Stimulated activated naive CD8-positive, alpha-beta T cell treated with anti-CD3 and anti-CD28 coated beads, Interleukin-15, amount 100 ng/mL, for 72 hours (primary cell): ENCODE data around the gene GRIK4.

Experiments
- ATAC-seq: fragments of 150-1000 bp; cut with Tn5 transposase; 2 replicates; pipeline ENCODE4 v1.10.0; 2021; ENCODE audit warnings: mild to moderate bottlenecking, moderate library complexity
- DNase-seq, 2 donors: peaks; one replicate each; pipeline ENCODE4 v3.0.0; 2021 to 2022
- H3K27ac Mint-ChIP-seq, 2 donors: one replicate each; pipeline ENCODE4 v1.8.0; 2022; ENCODE audit warnings: mild to moderate bottlenecking in 2 of 2, mixed read lengths in 2 of 2, moderate library complexity in 2 of 2
- H3K27me3 Mint-ChIP-seq: one replicate; pipeline ENCODE4 v1.8.0; 2022; ENCODE audit warnings: mixed read lengths
- H3K4me1 Mint-ChIP-seq: one replicate; pipeline ENCODE4 v1.8.0; 2022; ENCODE audit warnings: mild to moderate bottlenecking, mixed read lengths
- H3K4me3 Mint-ChIP-seq, 2 donors: one replicate each; pipeline ENCODE4 v1.8.0; 2022; ENCODE audit warnings: mild to moderate bottlenecking in 2 of 2, mixed read lengths in 2 of 2, moderate library complexity in 1 of 2
- H3K9me3 Mint-ChIP-seq, 2 donors: one replicate each; pipeline ENCODE4 v1.8.0; 2022; ENCODE audit warnings: mixed read lengths in 2 of 2

Gene GRIK4

DNA sequence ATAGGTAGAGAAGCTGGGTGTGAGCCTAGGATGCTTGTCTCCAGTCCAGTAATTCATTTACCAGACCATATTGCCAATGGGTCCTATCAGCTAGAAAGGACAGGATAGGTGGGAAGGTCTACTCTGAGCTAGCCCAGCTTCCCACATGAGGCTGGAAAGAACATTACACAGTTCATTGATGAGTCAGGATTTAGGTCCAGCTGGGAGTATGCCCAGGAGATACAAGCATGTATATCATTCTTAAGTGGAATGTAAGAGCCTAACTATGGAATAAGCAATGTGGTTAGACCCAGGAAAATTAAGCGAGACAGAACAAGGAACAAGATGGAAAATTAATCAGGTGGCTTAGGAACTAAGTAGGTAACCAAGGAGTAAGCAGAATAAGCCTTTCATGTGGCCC lies 453.3 kb downstream of the GRIK4 start:
- ATAC-seq (no peak), DNase-seq (no peak)
- Mint-ChIP-seq H3K9me3 (no peaks in the 10 kb centered on the region), H3K4me1 (no peaks in the 10 kb centered on the region), H3K27me3 (peaks cover 8% of the 10 kb centered on the region), H3K4me3 (no peak overlapping the region), H3K27ac (no peak overlapping the region)

DNA sequence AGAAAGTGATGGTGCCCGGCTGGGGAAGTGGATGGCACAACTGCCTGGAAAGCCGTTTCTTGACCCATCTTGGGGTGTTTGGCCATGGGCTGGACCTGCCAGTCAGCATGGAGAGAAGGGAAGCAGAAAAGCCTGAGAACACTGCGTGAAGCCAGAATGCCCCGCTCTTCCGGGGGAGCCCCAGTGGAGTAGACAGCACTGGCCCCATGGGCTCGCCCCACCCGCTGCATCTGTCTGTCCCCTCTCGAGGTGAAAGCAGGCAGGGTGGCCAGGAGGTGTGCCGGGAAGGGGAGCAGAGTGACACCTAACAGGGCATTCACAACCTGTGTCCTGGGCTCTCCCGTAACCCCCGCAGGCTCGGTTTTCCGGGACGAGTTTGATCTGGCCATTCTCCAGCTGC lies 455.3 kb downstream of the GRIK4 start:
- DNase-seq: no peak
- Mint-ChIP-seq H3K27me3 (peaks cover 16% of the 10 kb centered on the region), H3K9me3 (no peaks in the 10 kb centered on the region), H3K4me1 (no peaks in the 10 kb centered on the region), H3K27ac (no peak overlapping the region), H3K4me3 (no peak overlapping the region)
- no peak for ATAC-seq

DNA sequence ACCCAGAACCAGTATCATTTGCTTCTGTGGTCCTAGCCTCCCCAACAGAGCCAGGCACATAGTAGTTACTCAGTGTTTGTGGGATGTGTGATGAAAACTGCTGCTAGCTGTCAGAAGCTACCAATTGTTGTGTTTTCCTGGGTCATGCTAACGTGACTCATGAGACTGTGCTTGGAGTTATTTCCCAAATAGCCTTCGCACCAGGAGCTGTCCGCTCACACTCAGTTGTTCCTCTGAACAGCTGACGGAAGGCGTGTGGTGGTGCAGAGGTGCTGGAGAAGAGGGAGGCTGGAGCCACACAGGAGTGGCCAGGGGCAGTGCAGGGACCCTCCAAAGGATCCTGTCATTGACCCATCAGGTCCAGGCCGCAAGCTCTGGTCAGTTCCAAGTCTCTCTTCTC lies 458.4 kb downstream of the GRIK4 start:
- DNase-seq (no peak), ATAC-seq (no peak)
- no peak overlapping the region for H3K4me3 Mint-ChIP-seq
- H3K9me3 Mint-ChIP-seq: no peaks in the 10 kb centered on the region
- peaks cover 45% of the 10 kb centered on the region for H3K27me3 Mint-ChIP-seq
- H3K27ac Mint-ChIP-seq: no peak overlapping the region
- H3K4me1 Mint-ChIP-seq: no peaks in the 10 kb centered on the region

DNA sequence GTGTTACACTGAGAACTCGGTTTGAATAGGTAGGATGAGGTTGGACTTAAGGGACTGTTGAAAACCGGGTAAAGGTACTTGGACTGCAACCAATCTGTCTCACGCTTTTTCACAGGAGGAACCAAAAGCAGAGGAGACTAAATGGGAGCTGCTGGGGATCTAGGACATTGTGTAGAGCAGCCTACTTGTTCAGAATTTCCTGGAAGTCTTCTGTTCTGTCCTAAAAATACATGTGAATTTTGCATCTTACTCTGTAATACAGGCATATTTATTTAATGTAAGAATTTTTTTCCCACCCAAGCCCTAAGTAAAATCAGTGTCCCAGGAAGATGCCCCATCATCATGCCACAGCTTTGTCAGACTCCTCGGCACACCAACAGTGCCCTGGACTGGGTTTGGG lies 460.3 kb downstream of the GRIK4 start:
- no peaks in the 10 kb centered on the region for H3K9me3 Mint-ChIP-seq
- H3K27ac Mint-ChIP-seq: no peak overlapping the region
- no peaks in the 10 kb centered on the region for H3K4me1 Mint-ChIP-seq
- H3K4me3 Mint-ChIP-seq: no peak overlapping the region
- DNase-seq: no peak
- peaks cover 48% of the 10 kb centered on the region for H3K27me3 Mint-ChIP-seq
- ATAC-seq: no peak

DNA sequence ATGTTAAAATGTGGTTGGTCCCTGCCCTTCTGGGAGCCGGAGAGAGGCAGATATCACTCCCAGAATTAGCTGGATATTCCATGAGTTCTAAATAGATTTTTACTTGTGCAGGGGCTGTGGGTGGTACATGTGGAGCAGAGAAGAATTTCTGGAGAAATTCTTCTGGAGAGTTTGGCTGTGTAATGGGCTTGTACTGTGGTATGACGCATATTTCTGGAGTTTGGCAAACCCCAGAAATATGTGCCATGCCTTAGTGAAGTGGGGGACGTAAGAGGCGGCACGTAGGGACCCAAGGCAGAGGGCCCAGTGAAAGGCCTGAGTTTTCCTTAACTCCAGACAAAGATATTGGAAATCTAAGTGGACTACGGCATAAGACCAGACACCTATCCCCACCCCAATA lies 461.1 kb downstream of the GRIK4 start:
- Mint-ChIP-seq H3K4me3 (no peak overlapping the region), H3K4me1 (no peaks in the 10 kb centered on the region), H3K27me3 (peaks cover 49% of the 10 kb centered on the region), H3K9me3 (no peaks in the 10 kb centered on the region), H3K27ac (no peak overlapping the region)
- DNase-seq (no peak), ATAC-seq (no peak)

DNA sequence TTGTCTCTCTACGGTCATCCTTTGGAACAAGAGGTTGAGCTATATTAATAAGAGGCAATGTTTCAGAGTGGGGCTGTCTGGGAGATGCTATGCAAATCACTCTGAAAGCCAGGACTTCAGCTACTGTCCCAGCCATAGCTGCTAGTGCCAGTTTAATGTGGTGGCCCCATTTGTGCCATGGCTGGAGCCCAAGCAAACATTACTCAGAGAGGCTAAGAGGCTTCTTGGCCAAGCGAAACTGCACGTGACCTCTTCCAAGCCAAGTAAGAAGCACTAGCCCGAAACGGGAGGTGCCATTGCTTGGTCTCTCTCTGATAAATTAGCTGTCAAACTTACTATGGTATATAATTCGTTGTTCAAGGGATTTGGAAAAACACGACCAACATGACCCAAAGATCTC lies 462.0 kb downstream of the GRIK4 start:
- DNase-seq (no peak), ATAC-seq (no peak)
- Mint-ChIP-seq H3K27ac (no peak overlapping the region), H3K27me3 (peaks cover 52% of the 10 kb centered on the region), H3K4me3 (no peak overlapping the region), H3K4me1 (no peaks in the 10 kb centered on the region), H3K9me3 (no peaks in the 10 kb centered on the region)

DNA sequence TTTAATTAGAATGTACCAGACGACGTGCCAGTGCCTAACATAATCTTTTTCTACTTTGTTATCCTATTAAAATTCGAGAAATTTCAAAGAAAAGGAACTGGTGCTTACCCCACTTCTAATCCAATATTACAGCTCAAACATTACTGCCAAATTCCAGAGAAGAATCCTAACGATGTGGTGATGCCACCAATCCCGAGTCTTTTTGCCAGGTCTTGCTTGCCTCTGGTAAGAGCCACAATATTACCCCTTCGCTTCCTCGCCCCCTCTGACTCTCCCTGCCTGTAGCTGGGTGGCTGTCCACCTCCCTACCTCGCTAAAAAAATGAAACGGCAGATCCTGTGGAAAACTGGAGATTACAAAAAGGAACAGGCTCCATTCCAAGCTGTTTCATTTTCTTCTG lies 462.9 kb downstream of the GRIK4 start:
- Mint-ChIP-seq H3K27me3 (peaks cover 60% of the 10 kb centered on the region), H3K4me3 (no peak overlapping the region), H3K4me1 (no peaks in the 10 kb centered on the region), H3K27ac (no peak overlapping the region), H3K9me3 (no peaks in the 10 kb centered on the region)
- ATAC-seq (no peak), DNase-seq (no peak)

DNA sequence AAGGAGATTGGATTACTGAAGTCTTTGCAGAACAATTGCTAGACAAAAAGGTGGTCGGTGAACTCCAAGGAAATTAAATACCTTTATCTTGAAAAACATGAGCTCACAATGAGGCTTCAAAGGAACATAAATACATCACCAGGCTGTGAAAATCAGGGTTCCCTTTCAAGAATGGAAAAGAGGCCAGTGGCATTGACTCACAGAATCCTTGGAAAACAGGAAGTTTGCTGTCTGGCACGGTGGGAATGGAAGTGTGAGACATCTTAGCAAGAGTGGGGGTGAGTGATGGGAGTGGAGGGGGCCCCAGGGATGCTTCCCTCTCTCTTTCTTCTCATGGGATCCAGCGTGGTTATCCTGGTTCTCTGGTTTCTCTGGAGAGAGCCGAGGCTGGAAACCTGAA lies 463.4 kb downstream of the GRIK4 start:
- H3K4me3 Mint-ChIP-seq: no peak overlapping the region
- H3K4me1 Mint-ChIP-seq: no peaks in the 10 kb centered on the region
- H3K27ac Mint-ChIP-seq: no peak overlapping the region
- DNase-seq (no peak), ATAC-seq (no peak)
- H3K27me3 Mint-ChIP-seq: peaks cover 63% of the 10 kb centered on the region
- H3K9me3 Mint-ChIP-seq: no peaks in the 10 kb centered on the region

DNA sequence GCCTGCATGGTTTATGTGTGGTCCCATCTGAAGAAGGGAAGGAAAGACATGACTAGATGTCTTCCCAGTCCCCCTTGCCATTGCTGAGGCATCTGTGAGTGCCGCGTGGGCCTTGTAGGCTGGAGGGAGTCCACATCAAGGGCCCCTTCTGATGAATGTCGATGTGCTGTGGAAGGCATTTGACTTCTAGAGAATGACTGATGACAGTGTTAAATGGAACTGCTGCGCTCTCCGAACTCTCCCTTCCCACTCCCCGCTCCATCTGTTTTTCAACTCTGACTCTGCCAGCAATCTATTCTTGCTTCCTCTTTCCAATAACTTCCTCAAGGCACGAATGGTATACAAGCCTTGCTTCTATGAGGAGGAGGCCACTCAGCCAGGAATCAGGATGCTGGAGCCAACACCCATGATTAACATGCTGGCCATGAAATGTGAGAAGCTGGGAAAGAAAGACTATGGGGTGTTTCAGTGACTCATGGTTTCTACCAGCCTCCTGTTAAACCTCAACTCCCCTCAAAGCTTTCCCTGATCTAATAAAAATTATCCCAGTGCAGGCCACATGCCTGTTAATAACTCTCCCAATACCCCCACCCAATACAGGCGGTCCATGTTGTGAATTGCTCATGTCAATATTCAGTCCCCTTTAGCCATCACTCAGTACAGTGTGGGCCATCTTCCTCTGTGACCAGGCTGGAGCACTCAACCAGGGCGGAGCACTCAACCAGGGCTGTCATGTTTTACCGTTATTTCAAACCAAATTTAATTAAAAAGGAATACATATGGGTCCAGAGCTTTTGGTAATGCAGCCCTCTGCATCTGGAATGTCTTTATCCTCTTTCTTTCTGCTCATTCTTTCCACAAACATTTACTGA lies 466.0 kb downstream of the GRIK4 start:
- peaks cover 56% of the 10 kb centered on the region for H3K27me3 Mint-ChIP-seq
- no peaks in the 10 kb centered on the region for H3K4me1 Mint-ChIP-seq
- no peak overlapping the region for H3K27ac Mint-ChIP-seq
- H3K9me3 Mint-ChIP-seq: no peaks in the 10 kb centered on the region
- DNase-seq (no peak), ATAC-seq (no peak)
- no peak overlapping the region for H3K4me3 Mint-ChIP-seq

DNA sequence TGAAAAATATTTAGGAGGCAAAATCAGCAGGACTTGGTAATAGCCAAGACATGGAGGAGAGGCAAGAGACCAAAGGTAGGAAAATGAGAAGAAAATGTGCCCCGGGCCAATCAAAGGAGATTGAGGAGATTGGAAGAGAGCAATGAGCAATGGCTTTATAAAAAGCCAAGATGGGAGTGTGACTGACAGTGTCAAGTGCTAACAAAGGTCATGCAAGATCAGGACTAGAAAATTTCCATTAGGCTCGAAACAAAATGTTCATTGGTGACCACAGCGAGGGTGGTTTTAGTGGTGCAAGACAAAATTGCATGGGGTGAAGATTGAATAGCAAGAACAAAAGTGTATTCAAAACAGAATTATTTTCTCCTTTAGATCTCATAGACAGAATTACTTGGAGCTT lies 467.2 kb downstream of the GRIK4 start:
- Mint-ChIP-seq H3K27me3 (peaks cover 58% of the 10 kb centered on the region), H3K27ac (no peak overlapping the region), H3K4me3 (no peak overlapping the region), H3K4me1 (no peaks in the 10 kb centered on the region), H3K9me3 (no peaks in the 10 kb centered on the region)
- no peak for ATAC-seq
- no peak for DNase-seq

DNA sequence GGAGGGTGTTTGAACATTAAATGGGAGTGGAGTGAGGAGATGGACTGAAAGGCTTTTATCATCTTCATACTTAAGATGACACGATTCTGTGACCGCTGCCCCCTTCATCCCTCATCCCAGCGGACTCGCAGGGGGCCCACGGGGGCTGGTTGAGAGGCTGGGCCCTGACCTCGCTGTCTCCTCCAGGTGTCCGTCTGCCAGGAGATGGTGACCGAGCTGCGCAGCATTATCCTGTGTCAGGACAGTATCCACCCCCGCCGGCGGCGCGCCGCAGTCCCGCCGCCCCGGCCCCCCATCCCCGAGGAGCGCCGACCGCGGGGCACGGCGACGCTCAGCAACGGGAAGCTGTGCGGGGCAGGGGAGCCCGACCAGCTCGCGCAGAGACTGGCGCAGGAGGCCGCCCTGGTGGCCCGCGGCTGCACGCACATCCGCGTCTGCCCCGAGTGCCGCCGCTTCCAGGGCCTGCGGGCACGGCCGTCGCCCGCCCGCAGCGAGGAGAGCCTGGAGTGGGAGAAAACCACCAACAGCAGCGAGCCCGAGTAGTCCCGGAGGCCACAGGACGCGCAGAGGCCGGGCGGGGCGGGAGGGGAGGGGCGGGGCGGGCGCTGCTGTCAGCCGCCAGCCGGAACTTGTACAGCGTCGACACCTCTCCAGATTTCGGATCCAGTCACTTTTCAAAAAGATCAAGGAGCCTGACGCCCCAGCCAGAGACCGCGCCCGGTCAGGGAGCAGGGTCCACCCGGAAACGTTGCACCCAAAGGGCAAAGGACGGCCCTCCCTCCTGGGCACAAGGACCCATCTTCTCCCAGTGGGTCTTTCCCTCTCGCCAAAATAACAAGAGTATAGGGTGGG lies 474.4 kb downstream of the GRIK4 start:
- DNase-seq (peak; percentile 40 to 54), ATAC-seq (peak; percentile 93)
- H3K4me1 Mint-ChIP-seq: peaks cover 13% of the 10 kb centered on the region
- peak overlapping the region in 1 of 2 donors; percentile 10 for H3K27ac Mint-ChIP-seq
- peak overlapping the region; percentile 72 to 73 for H3K4me3 Mint-ChIP-seq
- peaks cover 41% of the 10 kb centered on the region for H3K27me3 Mint-ChIP-seq
- no peaks in the 10 kb centered on the region for H3K9me3 Mint-ChIP-seq

DNA sequence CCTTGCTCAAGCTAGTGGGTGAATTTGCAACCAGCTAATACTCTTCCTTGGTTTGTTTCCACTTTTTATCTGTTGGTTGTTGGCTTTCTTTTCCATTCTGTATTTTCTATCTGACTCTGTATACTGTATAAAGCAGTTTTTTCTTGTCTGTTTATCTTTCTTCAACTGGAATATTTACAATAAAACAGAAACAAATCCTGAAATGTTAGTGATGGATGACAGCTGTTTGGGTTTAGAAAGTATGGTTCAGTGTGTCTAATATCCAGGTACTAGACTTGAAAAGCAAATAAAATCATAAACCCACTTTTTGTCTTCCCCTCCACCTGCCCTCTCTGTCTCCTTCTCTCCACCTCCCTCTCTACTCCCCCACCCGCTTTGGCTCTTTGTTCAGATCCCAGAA lies 477.1 kb downstream of the GRIK4 start:
- no peak for DNase-seq
- no peak overlapping the region for H3K27ac Mint-ChIP-seq
- H3K27me3 Mint-ChIP-seq: peaks cover 23% of the 10 kb centered on the region
- no peak overlapping the region for H3K4me3 Mint-ChIP-seq
- no peak for ATAC-seq
- H3K4me1 Mint-ChIP-seq: peaks cover 13% of the 10 kb centered on the region
- H3K9me3 Mint-ChIP-seq: no peaks in the 10 kb centered on the region

DNA sequence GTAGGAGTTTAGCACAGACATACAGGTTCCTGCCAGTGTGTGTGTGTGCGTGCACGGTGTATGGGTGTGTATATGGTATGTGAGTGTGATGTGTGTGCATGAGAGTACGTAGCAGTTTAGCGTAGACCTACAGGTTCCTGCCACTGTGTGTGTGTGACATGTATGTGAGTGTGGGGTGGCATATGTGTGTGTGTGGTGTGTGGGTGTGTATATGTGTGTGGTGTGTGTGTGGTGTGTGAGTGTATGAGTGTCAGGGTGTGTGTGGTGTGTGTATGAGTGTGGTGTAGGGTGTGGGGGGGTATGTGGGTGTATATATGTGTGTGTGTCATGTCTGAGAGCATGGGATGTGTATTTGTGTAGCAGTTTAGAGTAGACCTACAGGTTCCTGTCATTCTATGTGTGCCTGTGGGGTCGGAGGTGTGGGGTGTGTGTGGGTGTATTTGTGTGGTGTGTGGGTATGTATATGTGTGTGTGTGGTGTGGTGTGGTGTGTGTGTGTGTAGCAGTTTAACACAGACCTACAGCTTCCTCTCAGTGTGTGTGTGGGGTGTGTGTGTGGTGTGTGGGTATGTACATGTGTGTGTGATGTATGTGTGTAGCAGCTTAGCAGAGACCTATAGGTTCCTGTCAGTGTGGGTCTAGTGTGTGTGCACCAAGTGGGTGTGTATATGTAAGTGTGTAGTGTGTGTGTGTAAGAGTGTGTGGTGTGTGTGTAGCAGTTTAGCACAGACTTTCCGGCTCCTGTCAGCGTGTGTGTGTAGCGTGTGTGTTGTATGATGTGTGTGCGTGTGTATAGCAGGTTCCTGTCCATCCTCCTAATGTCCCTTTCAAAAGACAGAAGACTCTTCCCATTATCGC lies 480.5 kb downstream of the GRIK4 start:
- peak; percentile 35 for ATAC-seq
- peaks cover 3% of the 10 kb centered on the region for H3K27me3 Mint-ChIP-seq

DNA sequence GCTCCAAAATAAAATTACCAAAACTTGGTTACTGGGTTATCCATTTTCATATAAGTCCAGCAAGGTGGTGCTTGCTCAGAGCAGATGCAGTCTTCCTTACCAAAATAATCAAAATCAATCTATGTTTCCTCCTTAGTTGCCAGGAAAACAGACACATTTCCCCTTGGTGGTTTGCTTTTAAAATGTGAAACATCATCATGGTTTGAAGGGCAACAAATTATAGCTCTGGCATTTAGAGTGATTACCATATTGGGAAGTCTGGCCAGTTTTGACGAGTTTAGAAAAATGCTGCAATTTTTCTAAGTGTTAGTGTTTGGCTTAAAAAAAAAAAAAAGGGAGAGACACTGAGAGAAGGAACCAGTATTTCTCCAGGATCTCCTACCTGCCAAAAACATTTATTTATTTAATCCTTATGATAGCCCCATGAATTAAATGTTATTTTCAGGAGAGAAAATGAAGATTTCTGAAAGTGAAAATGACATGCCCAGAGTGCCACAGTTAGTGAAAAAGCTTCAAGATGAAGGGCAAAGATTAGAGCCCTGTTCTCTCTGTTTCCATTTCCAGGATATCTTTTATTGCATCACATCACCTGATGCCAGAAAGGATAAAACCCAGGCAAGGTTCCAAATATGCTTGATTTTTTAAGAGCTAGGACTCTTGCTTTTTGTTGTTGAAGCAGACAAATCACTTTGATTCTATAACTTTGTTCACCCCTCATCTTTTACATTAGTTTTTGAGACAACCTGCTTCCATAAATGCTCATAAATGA lies 482.7 kb downstream of the GRIK4 start:
- no peak overlapping the region for H3K4me3 Mint-ChIP-seq
- H3K27me3 Mint-ChIP-seq: peaks cover 7% of the 10 kb centered on the region
- peaks cover 10% of the 10 kb centered on the region for H3K4me1 Mint-ChIP-seq
- H3K27ac Mint-ChIP-seq: no peak overlapping the region
- H3K9me3 Mint-ChIP-seq: no peaks in the 10 kb centered on the region
- DNase-seq: no peak
- no peak for ATAC-seq

More for the DNA sequence above, 480.5 kb downstream of the GRIK4 start:
- no peak overlapping the region for H3K4me3 Mint-ChIP-seq
- peaks cover 10% of the 10 kb centered on the region for H3K4me1 Mint-ChIP-seq
- no peak overlapping the region for H3K27ac Mint-ChIP-seq
- DNase-seq: no peak
- H3K9me3 Mint-ChIP-seq: no peaks in the 10 kb centered on the region

DNA sequence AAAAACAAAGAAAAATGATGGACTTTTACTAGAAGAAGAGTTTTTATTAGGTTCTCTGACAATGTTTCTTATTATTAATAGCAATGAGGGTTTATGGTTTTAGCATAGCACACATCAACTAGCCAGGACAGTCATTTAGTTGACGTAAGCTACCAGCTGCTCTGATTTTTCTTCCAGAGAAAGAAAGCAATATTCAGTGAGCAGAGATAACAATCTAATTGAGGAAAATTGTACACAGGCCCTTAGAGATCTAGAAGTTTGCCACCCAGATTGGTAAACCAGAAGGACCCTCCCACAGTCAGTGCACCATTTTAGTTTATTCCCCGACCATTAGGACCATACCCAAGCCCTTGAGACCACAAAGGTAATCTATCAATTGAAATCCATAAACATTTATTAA lies 483.6 kb downstream of the GRIK4 start:
- H3K4me3 Mint-ChIP-seq: no peak overlapping the region
- H3K4me1 Mint-ChIP-seq: peaks cover 10% of the 10 kb centered on the region
- H3K27ac Mint-ChIP-seq: no peak overlapping the region
- H3K9me3 Mint-ChIP-seq: no peaks in the 10 kb centered on the region
- H3K27me3 Mint-ChIP-seq: peaks cover 7% of the 10 kb centered on the region
- ATAC-seq (no peak), DNase-seq (no peak)
